Endothelial cell of umbilical vein (primary cell): ENCODE data around the gene FXYD3. TPM values are rescaled to one million over a fixed set of nuclear protein-coding genes. Genes with fewer than 3 reads are reported as not detected.

ENCODE experiments used
- BruUV-seq: library from RNA; stranded (reverse); fragments of 400-500 nt; replicated peaks from 2 replicates; lab custom pipeline; 2021; lab: Mats Ljungman, UMichigan
- CTCF ChIA-PET: fragments of 300-600, 350-600 bp; sonication (Branson Sonifier 250); formaldehyde crosslinking; loops from one replicate; lab custom pipeline; 2021; ENCODE audit warnings: antibody characterized with exemption, inconsistent platforms; lab: Charles Lee
- POLR2A ChIA-PET: fragments of 300-600, 350-600 bp; sonication (Branson Sonifier 250); formaldehyde crosslinking; loops from one replicate; lab custom pipeline; 2021; ENCODE audit warnings: antibody characterized with exemption, inconsistent platforms; lab: Charles Lee
- DNase-seq: peaks from one replicate; pipeline ENCODE4 v3.0.0-alpha.2; 2011; ENCODE audit warnings: low read depth, low spot score
- FAIRE-seq: peaks from 2 replicates; lab custom pipeline; 2011; peaks lifted over from hg19 to GRCh38; lab: Jason Lieb, UNC
- H2AFZ ChIP-seq: 2 replicates; pipeline ENCODE4 v1.6.0; 2012; ENCODE audit warnings: low read depth, low read length, control low read depth, inconsistent platforms
- H3K27ac ChIP-seq: 2 replicates; pipeline ENCODE4 v1.5.1; 2011; ENCODE audit warnings: low read depth, mild to moderate bottlenecking, control low read depth, low read length, moderate library complexity; ENCODE audit not compliant: insufficient read depth
- H3K27me3 ChIP-seq, 2 experiments: 2 replicates each; pipeline versions ENCODE4 v1.6.0 to v1.6.1; 2011; ENCODE audit warnings: low read length in 2 of 2, mixed read lengths in 1 of 2; ENCODE audit not compliant: control insufficient read depth in 2 of 2, insufficient read depth in 2 of 2
- H3K36me3 ChIP-seq, 2 experiments: 2 replicates in 1 of 2; 3 replicates in 1 of 2; pipeline ENCODE4 v1.5.1; 2011; ENCODE audit warnings: low read length in 2 of 2, mild to moderate bottlenecking in 1 of 2, moderate library complexity in 1 of 2; ENCODE audit not compliant: control insufficient read depth in 2 of 2, insufficient read depth in 2 of 2; ENCODE audit errors: extremely low read depth in 1 of 2
- H3K4me1 ChIP-seq: 3 replicates; pipeline ENCODE4 v1.5.1; 2011; ENCODE audit warnings: mild to moderate bottlenecking, low read length; ENCODE audit not compliant: control insufficient read depth, insufficient read depth; ENCODE audit errors: extremely low read depth
- H3K4me2 ChIP-seq: 2 replicates; pipeline ENCODE4 v1.6.1; 2011; ENCODE audit warnings: low read length, control low read depth, mixed read lengths; ENCODE audit not compliant: insufficient read depth
- H3K4me3 ChIP-seq, 3 experiments: fragments of 200-600 bp in 1 of 3; sonication (generic), shearing (Covaris generic) in 1 of 3; replicated peaks in 1 of 3; 2 replicates each; pipeline ENCODE4 v1.5.1; 2011 to 2016; ENCODE audit warnings: control low read depth in 3 of 3, low read length in 3 of 3, mild to moderate bottlenecking in 2 of 3, inconsistent platforms in 1 of 3, low read depth in 1 of 3, moderate library complexity in 1 of 3; ENCODE audit not compliant: insufficient read depth in 1 of 3
- H3K79me2 ChIP-seq: 2 replicates; pipeline ENCODE4 v1.6.0; 2012; ENCODE audit warnings: low read length, inconsistent platforms; ENCODE audit not compliant: control insufficient read depth, insufficient read depth
- H3K9ac ChIP-seq: replicated peaks from 2 replicates; pipeline ENCODE3; 2011; ENCODE audit warnings: low read length, control low read depth; ENCODE audit not compliant: insufficient read depth; ENCODE audit errors: extremely low read depth
- H3K9me1 ChIP-seq: replicated peaks from 3 replicates; pipeline ENCODE4 v1.6.0; 2011; ENCODE audit warnings: mild to moderate bottlenecking, low read length; ENCODE audit not compliant: control insufficient read depth, insufficient read depth; ENCODE audit errors: extremely low read depth
- H3K9me3 ChIP-seq: replicated peaks from 2 replicates; pipeline ENCODE4 v1.5.1; 2012; ENCODE audit warnings: low read length, inconsistent platforms; ENCODE audit not compliant: control insufficient read depth, insufficient read depth
- H4K20me1 ChIP-seq: replicated peaks from 2 replicates; pipeline ENCODE3; 2011; ENCODE audit warnings: mild to moderate bottlenecking, low read length; ENCODE audit not compliant: control insufficient read depth, insufficient read depth; ENCODE audit errors: extremely low read depth
- EZH2 ChIP-seq: IDR thresholded peaks from 2 replicates; pipeline ENCODE4 v1.6.1; 2012; ENCODE audit warnings: borderline replicate concordance, low read depth, mild to moderate bottlenecking, moderate library complexity, low read length, inconsistent platforms; ENCODE audit not compliant: severe bottlenecking
- FOS ChIP-seq: IDR thresholded peaks from 2 replicates; pipeline ENCODE4 v1.6.1; 2011; ENCODE audit warnings: mild to moderate bottlenecking, low read length, moderate library complexity, borderline replicate concordance; ENCODE audit not compliant: insufficient read depth
- GATA2 ChIP-seq: IDR thresholded peaks from 2 replicates; pipeline ENCODE4 v1.7.0; 2011; ENCODE audit warnings: low read depth, mild to moderate bottlenecking, moderate library complexity, mixed read lengths, low read length; ENCODE audit not compliant: insufficient read length, insufficient read depth
- POLR2AphosphoS5 ChIP-seq: IDR thresholded peaks from 2 replicates; pipeline ENCODE4 v1.6.1; 2012; ENCODE audit warnings: low read depth, mild to moderate bottlenecking, control low read depth, low read length, moderate library complexity; ENCODE audit not compliant: insufficient read depth
- dilution Hi-C: fragments of 300-500 bp; cut with MboI; formaldehyde crosslinking; loops from one replicate; pipeline ENCODE4 v1.15.0; 2019; ENCODE audit warnings: low sequenced_read_pairs; ENCODE audit not compliant: extremely low pct_ligation_motif_present
- intact Hi-C: fragments of 100-400 bp; cut with micrococcal nuclease; formaldehyde crosslinking; loops from one replicate; pipeline ENCODE4 v1.10.0; 2022
- polyA plus RNA-seq, 4 experiments: library from polyadenylated mRNA; depleted of rRNA in 3 of 4; stranded (reverse) in 3 of 4; unstranded in 1 of 4; fragments of >200 nt; gene quantifications; 2 replicates each; pipeline versions ENCODE4 v1.2.1 to v1.2.3, GENCODE V29; 2011 to 2012; ENCODE audit warnings: missing spikeins in 1 of 4
- total RNA-seq: library from RNA; stranded (reverse); gene quantifications from 2 replicates; pipeline ENCODE4 v1.2.3, GENCODE V29; 2021
- TF ChIP-seq, protein P1 (sequence below), 2 donors: IDR thresholded peaks; 1 replicate in 1 of 2; 2 replicates in 1 of 2; pipeline ENCODE4 v1.5.1; 2011; ENCODE audit warnings: low read length in 2 of 2, mild to moderate bottlenecking in 2 of 2, moderate library complexity in 2 of 2, control low read depth in 1 of 2, inconsistent platforms in 1 of 2, low read depth in 1 of 2; ENCODE audit not compliant: insufficient read depth in 1 of 2; ENCODE audit errors: extremely low read depth in 1 of 2
- TF ChIP-seq, protein P2 (sequence below): IDR thresholded peaks from 2 replicates; pipeline ENCODE4 v1.6.1; 2011; ENCODE audit not compliant: insufficient read depth, insufficient read length

The FXYD3 gene
- total and polyA plus RNA-seq, 2 donors (not counting 3 experiments of a cell fraction or from before 2014, with no cell fraction given), result not detected

DNA sequence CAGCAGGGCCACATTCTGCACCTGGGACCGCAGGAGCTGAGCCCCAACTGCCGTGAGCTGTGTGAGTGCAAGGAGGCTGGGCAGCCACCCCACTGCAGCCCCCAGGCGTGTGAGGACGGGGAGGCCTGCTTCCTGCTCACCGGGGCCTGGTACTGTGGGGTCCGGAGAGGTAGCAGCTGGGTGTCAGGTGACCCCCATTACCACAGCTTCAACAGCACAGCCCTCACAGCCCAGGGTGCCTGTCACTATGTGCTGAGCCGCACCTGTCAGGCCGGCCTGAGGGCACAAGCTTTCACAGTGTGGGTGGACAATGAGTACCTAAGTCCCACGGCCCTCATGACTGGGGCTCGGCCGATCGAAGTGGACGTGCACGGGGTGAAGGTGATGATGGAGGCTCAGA, 35.8 kb upstream of the FXYD3 start:
- dilution Hi-C loops (no loop called here), intact Hi-C loops (no loop called here)
- Histone ChIP-seq H3K4me3 (no peak overlapping the region), H2AFZ (no peak overlapping the region), H3K9me1 (no peaks in the 10 kb centered on the region), H4K20me1 (no peaks in the 10 kb centered on the region), H3K27ac (no peak overlapping the region), H3K9me3 (no peaks in the 10 kb centered on the region), H3K9ac (no peak overlapping the region), H3K79me2 (no peaks in the 10 kb centered on the region), H3K4me2 (no peak overlapping the region), H3K36me3 (no peaks in the 10 kb centered on the region), H3K27me3 (no peaks in the 10 kb centered on the region), H3K4me1 (no peaks in the 10 kb centered on the region)
- FAIRE-seq (no peak), DNase-seq (no peak)
- POLR2A ChIA-PET, result no interaction called here
- TF ChIP-seq EZH2 (no peak), GATA2 (no peak), POLR2AphosphoS5 (no peak), FOS (no peak)
- TF ChIP-seq, protein P1, sequence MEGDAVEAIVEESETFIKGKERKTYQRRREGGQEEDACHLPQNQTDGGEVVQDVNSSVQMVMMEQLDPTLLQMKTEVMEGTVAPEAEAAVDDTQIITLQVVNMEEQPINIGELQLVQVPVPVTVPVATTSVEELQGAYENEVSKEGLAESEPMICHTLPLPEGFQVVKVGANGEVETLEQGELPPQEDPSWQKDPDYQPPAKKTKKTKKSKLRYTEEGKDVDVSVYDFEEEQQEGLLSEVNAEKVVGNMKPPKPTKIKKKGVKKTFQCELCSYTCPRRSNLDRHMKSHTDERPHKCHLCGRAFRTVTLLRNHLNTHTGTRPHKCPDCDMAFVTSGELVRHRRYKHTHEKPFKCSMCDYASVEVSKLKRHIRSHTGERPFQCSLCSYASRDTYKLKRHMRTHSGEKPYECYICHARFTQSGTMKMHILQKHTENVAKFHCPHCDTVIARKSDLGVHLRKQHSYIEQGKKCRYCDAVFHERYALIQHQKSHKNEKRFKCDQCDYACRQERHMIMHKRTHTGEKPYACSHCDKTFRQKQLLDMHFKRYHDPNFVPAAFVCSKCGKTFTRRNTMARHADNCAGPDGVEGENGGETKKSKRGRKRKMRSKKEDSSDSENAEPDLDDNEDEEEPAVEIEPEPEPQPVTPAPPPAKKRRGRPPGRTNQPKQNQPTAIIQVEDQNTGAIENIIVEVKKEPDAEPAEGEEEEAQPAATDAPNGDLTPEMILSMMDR (IDR thresholded peaks at IDR 0.05; ENCODE audit: extremely low read depth in 1 of 2, insufficient read depth in 1 of 2, low read depth in 1 of 2, low read length in 2 of 2), result no peak
- TF ChIP-seq, protein P2, sequence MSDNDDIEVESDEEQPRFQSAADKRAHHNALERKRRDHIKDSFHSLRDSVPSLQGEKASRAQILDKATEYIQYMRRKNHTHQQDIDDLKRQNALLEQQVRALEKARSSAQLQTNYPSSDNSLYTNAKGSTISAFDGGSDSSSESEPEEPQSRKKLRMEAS, result no peak
- CTCF ChIA-PET, result interaction anchor here (1.6 to 1.8 kb wide), 2 partner anchors 13 to 36 kb away, joined by 4 to 5 read pairs; no protein-coding TSS in a partner anchor
- BruUV-seq, result no TSS peak
